ENCODE data around the gene KCNJ8. TPM values are rescaled to one million over a fixed set of nuclear protein-coding genes. Genes with fewer than 3 reads are reported as not detected.

The KCNJ8 gene
- total RNA-seq: 1 to 10 TPM in 1 of 2 donors, under 1 TPM in 1; 0.84 to 2.7 TPM
- 1.9 TPM for polyA plus RNA-seq (2013, experiment 1 of 2)
- polyA plus RNA-seq (2013, experiment 2 of 2): 1.5 TPM
- long read RNA-seq, experiment 1, partial matches to known transcripts: 0 of 1 reads
- long read RNA-seq, experiment 1, other reads (novel, unspliced or antisense): 0 of 1 reads
- long read RNA-seq, experiment 2, partial matches to known transcripts: 0 of 1 reads
- long read RNA-seq, experiment 2, other reads (novel, unspliced or antisense): 0 of 1 reads
- long read RNA-seq, experiment 3, partial matches to known transcripts: 0 of 3 reads
- long read RNA-seq, experiment 3, other reads (novel, unspliced or antisense): 0 of 3 reads
- long read RNA-seq, experiment 4, transcript KCNJ8-201 (3 exons, 2,389 nt): major isoform, 5 of 6 reads
- long read RNA-seq, experiment 4, partial matches to known transcripts: 1 of 6 reads
- long read RNA-seq, experiment 4, other reads (novel, unspliced or antisense): 0 of 6 reads

DNA sequence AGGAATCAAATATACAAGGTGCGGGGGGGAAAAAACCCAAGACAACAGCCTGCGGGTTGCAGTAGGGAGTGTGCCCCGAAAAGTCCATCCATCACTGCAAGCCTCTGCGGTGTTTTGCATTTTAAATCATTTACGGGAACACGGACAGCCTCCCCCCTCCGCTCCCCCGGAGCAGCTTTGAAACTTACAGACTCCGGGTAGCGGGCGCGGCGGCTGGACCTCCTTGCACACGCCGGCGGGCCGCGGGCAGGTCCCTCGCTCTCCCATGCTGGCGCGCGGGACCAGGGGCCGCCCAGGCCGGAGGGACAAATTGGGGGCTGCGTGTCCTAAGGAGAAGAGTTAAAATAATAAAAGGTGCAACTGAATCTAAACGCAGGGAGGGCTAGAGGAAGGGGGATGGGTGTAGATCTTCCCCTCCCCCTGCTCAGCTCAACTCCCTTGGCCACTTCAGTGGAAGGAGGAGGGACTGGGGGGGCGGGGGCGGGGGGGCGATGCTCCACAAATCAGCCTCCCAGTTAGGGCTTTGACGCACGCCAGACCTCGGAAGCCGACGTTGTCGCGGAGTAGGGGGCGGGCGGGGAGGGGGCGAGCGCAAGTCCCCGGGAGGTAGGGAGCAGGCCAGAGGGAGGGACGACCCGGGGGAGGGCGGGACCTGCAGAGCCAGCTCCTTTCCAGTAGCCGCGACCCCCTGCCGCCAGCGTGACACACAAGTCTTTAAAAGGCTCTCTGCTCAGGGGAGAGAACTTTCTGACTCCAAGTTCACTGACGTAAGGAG, at the start of gene KCNJ8:
TSS of gene KCNJ8 (minus strand) at position 349 of the 775 bp plus-strand sequence. CDS start 1,090 bp downstream, outside the sequence.
- Histone ChIP-seq H3K27me3 (ENCODE audit: control insufficient read depth, insufficient read depth, low read length, poor library complexity, severe bottlenecking) (peaks cover 41% of the 10 kb centered on the region), H3K9me3 (ENCODE audit: control insufficient read depth, low read length) (no peaks in the 10 kb centered on the region), H3K4me3 (ENCODE audit: low read length) (peak within 1 kb of the TSS; percentile 69), H3K4me1 (ENCODE audit: control insufficient read depth, insufficient read depth, low read length) (no peaks in the 10 kb centered on the region), H3K36me3 (ENCODE audit: control insufficient read depth, insufficient read depth, low read length) (no peaks in the 10 kb centered on the region), H3K27ac (ENCODE audit: low read depth, low read length) (no peak within 1 kb of the TSS), H3K9ac (ENCODE audit: extremely low read depth, low read length, poor library complexity, severe bottlenecking) (no peak within 1 kb of the TSS)
- WGBS, 2 experiments (ENCODE audit: insufficient coverage in 1 of 2, insufficient read length in 1 of 2): 0 to 1% methylated on average over 13 to 45 of the region's 49 CpGs
- no peak within 1 kb of the TSS for H3K27ac Mint-ChIP-seq
- TF ChIP-seq, protein P1, sequence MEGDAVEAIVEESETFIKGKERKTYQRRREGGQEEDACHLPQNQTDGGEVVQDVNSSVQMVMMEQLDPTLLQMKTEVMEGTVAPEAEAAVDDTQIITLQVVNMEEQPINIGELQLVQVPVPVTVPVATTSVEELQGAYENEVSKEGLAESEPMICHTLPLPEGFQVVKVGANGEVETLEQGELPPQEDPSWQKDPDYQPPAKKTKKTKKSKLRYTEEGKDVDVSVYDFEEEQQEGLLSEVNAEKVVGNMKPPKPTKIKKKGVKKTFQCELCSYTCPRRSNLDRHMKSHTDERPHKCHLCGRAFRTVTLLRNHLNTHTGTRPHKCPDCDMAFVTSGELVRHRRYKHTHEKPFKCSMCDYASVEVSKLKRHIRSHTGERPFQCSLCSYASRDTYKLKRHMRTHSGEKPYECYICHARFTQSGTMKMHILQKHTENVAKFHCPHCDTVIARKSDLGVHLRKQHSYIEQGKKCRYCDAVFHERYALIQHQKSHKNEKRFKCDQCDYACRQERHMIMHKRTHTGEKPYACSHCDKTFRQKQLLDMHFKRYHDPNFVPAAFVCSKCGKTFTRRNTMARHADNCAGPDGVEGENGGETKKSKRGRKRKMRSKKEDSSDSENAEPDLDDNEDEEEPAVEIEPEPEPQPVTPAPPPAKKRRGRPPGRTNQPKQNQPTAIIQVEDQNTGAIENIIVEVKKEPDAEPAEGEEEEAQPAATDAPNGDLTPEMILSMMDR (conservative IDR thresholded peaks at IDR 0.05): no peak
- DNase-seq: peak; percentile 96
- H3K36me3 Mint-ChIP-seq (ENCODE audit: low read depth): no peaks in the 10 kb centered on the region
- H3K4me3 Mint-ChIP-seq: peak within 1 kb of the TSS; percentile 53
- H3K4me1 Mint-ChIP-seq: peaks cover 6% of the 10 kb centered on the region
- H3K27me3 Mint-ChIP-seq (ENCODE audit: insufficient read depth): peaks cover 55% of the 10 kb centered on the region
- no peaks in the 10 kb centered on the region for H3K9me3 Mint-ChIP-seq

DNA sequence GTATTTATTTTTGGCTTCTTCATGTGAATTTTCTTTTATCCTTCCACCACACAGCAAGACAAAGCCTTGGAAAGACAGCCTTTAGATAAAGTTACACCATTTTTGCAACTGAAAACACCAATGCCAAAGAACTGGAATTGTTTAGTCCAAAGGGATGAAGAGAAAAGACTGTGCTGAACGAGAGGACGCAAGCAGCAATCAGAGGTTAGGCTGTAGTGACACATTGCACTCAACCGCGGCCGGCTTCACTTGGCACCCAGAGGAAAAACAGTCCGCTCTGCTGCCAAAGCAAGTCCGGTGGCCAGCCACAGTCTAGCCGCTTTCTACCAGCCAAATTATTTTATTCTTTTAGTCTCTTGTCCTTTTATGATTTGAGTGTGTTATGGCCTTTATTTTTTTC, 49.1 kb upstream of the KCNJ8 start:
- no peaks in the 10 kb centered on the region for H3K36me3 Mint-ChIP-seq (ENCODE audit: low read depth)
- TF ChIP-seq, protein P1 (conservative IDR thresholded peaks at IDR 0.05): peak; percentile 27
- no peaks in the 10 kb centered on the region for H3K9me3 Mint-ChIP-seq
- no peak for DNase-seq
- no peaks in the 10 kb centered on the region for H3K9me3 ChIP-seq (ENCODE audit: control insufficient read depth, low read length)
- 95% methylated on average over 8 of the region's 8 CpGs; no CpG with 5 or more reads in 1 of the 2 experiments for WGBS, 2 experiments (ENCODE audit: insufficient coverage in 1 of 2, insufficient read length in 1 of 2)
- H3K4me1 ChIP-seq (ENCODE audit: control insufficient read depth, insufficient read depth, low read length): no peaks in the 10 kb centered on the region
- H3K27me3 Mint-ChIP-seq (ENCODE audit: insufficient read depth): no peaks in the 10 kb centered on the region
- no peaks in the 10 kb centered on the region for H3K4me1 Mint-ChIP-seq
- H3K4me3 ChIP-seq (ENCODE audit: low read length): no peak overlapping the region
- H3K27me3 ChIP-seq (ENCODE audit: control insufficient read depth, insufficient read depth, low read length, poor library complexity, severe bottlenecking): no peaks in the 10 kb centered on the region
- no peaks in the 10 kb centered on the region for H3K36me3 ChIP-seq (ENCODE audit: control insufficient read depth, insufficient read depth, low read length)
- H3K4me3 Mint-ChIP-seq: no peak overlapping the region
- H3K9ac ChIP-seq (ENCODE audit: extremely low read depth, low read length, poor library complexity, severe bottlenecking): no peak overlapping the region
- no peak overlapping the region for H3K27ac ChIP-seq (ENCODE audit: low read depth, low read length)
- H3K27ac Mint-ChIP-seq: no peak overlapping the region

DNA sequence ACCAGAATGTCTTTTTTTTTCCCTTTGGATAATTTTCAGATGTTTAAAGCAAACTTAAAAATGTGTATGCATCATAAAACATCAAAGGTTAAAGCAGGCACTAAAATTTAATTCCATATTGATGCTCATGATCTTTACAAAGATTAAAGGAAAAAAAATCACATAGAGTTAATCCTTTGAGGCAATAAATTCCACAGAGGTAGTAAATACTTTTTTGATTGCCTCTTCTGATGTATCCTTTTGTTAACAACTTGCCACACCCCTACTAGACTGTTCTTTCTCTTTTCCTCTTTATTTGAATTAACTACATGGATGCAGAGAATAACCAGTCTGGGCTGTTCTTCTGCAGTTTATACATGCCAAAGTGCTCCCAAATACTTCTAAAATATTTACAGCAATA, 45.2 kb upstream of the KCNJ8 start:
- H3K36me3 ChIP-seq (ENCODE audit: control insufficient read depth, insufficient read depth, low read length): no peaks in the 10 kb centered on the region
- no peak overlapping the region for H3K4me3 Mint-ChIP-seq
- H3K36me3 Mint-ChIP-seq (ENCODE audit: low read depth): no peaks in the 10 kb centered on the region
- no peak for DNase-seq
- no peaks in the 10 kb centered on the region for H3K9me3 Mint-ChIP-seq
- H3K4me1 ChIP-seq (ENCODE audit: control insufficient read depth, insufficient read depth, low read length): no peaks in the 10 kb centered on the region
- H3K27me3 ChIP-seq (ENCODE audit: control insufficient read depth, insufficient read depth, low read length, poor library complexity, severe bottlenecking): no peaks in the 10 kb centered on the region
- no peak overlapping the region for H3K27ac ChIP-seq (ENCODE audit: low read depth, low read length)
- TF ChIP-seq, protein P1 (conservative IDR thresholded peaks at IDR 0.05): no peak
- H3K4me3 ChIP-seq (ENCODE audit: low read length): no peak overlapping the region
- H3K27ac Mint-ChIP-seq: no peak overlapping the region
- H3K9me3 ChIP-seq (ENCODE audit: control insufficient read depth, low read length): no peaks in the 10 kb centered on the region
- H3K27me3 Mint-ChIP-seq (ENCODE audit: insufficient read depth): no peaks in the 10 kb centered on the region
- no peak overlapping the region for H3K9ac ChIP-seq (ENCODE audit: extremely low read depth, low read length, poor library complexity, severe bottlenecking)
- H3K4me1 Mint-ChIP-seq: no peaks in the 10 kb centered on the region

Measured in endodermal cell (in vitro differentiated cells).